Limb (tissue), 2 donors: Measurements from ENCODE around the gene HAT1.
"Not testable (repeated sequence)": the region's sequence is repeated elsewhere in the genome, so short reads cannot be mapped to it uniquely, and the experiment has no call there.

Experiments
- DNase-seq, 2 donors: peaks; one replicate each; pipeline ENCODE4 v3.0.0-alpha.2; 2016; ENCODE audit errors: extremely low spot score in 2 of 2

HAT1 gene

DNA sequence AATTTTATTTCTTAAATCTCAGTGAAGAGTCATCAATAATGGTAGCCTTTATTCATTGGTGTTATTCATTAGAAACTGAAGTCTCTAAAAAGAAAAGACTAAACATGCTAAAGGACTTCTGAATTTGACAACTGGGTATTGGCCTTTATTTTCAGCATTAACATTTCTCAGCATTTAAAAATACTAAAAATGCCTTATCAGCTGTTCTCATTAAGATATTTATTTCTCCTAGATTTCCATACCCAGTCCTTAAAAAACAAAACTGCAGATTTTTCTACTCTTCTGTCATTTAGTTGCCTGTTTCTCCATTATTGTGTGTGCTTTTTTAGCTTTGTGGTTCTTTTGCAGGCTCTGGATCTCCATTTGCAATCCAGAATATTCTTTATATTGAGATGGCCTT is 46.2 kb downstream of the HAT1 start:
- no peak for DNase-seq

DNA sequence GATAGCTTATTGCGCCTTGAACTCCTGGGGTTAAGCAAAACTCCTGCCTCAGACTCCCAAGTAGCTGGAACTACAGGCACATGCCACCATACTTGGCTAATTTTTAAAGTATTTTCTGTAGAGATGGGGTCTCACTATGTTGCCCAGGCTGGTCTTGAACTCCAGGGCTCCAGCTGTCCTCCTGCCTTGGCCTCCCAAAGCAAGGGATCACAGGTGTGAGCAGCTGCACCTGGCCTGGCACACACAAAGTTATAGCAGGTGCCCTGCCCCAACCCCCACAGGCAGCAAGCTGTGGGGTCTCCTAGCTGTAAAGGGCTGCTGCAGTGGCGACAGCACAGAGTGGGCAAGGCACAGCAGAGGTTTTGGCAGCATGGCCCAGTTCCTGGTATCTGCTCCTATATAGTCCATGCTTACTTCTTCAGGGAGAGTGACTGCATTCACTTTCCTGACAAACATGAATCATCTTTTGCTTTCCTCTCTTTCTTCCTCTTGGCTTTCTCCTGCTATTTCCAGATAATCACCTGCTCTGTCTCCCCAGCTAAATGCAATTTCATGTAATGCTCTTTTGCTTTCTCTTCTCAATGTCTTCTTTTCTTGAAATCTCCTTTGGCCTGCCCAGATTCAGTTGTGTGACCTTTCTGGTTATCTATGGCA is 50.2 kb downstream of the HAT1 start:
- DNase-seq = no peak

DNA sequence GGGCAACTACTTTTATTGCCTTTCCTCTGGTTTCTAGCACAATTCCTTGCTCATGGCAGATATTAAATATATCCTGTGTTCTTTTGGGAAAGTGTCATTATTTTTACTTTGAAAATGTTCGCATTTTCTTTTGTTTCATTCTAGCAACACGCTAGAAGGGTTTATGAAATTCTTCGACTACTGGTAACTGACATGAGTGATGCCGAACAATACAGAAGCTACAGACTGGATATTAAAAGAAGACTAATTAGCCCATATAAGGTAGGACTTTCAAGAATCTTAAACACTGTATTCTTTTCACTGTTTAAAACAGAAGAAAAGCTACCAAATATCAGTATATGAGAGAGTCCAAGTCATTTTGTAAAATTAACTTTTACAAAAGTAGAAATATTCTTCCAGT is 56.8 kb downstream of the HAT1 start:
- no peak for DNase-seq

DNA sequence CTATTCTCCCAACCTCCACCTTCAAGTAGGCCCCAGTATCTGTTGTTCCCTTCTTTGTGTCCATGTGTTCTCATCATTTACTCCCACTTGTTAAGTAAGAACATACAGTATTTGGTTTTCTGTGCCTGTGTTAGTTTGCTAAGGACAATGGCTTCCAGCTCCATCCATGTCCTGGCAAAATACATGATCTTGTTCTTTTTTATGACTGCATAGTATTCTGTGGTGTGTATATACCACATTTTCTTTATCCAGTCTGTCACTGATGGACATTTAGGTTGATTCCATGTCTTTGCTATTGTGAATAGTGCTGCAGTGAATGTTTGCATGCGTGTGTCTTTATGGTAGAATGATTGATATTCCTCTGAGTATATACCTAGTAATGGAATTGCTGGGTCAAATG is 61.7 kb downstream of the HAT1 start:
- DNase-seq = not testable (repeated sequence)

DNA sequence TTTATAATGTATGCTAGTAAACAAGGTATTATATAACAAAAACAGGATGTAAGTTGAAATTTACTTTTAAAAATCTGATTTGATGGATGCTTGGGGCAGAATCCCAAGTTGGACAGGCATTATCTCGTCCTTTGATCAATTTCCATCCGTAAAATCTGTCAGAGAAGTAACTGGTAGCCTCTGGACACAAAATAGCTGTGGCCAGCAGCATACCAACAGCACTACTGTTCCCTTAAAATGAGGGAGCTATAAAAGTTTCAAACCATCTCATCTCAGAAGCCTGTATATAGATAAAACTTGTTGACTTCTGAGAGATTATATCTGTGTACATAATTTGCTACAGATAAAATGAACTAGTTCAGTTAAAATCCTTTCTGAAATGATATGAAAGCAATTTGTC is 62.8 kb downstream of the HAT1 start:
- DNase-seq = no peak

DNA sequence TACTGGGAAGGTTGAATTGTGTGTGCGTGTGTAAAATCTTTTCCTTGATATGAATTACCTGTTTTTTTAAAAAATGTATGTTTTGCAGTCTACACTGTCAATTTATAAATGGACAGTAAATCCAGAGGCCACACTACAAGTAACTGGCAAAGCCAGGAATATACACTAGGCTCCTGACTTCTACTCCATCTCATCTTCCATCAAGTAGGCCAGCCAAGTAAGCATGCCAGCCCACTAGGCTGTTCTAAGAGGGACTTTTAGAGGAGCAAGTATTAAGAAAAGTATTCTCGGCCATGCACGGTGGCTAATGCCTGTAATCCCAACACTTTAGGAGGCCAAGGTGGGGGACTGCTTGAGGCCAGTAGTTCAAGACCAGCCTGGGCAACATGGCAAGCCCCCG is 64.5 kb downstream of the HAT1 start:
- no peak for DNase-seq

DNA sequence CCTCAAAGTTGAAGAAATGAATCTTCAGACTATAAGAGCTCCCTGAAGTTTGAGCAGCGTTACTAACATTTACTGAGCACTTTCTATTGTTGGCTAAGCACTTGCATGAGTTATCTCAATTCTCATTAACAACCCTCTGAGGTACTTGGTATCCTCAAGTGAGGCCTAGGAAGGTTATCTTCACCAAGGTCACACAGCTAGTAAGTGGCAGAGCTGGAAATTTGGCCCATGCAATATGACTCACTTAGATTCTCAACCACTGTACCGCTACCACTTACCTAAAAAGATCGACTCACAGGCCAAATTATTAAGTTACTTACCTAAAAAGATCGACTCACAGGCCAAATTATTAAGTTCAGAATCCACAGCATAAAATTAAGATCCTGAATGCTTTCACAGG is 68.8 kb downstream of the HAT1 start:
- DNase-seq = no peak

DNA sequence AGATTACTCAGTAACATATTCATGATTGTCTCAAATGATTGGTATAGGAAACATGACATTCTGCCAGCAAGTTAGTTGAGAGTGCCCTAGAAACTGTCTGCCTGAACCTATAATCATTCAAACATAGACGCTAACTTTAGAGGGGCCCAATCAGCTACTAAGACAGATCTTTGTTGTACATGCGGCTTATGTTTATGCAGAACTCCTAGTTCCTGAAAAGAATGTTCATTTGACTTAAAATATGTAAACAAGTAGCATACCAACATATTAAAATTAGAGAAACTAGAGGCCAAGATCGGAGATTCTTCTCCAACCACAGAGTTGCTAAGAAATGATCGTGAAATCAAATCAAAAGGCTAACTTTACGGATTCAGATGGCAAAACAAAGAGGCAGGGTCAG is 73.3 kb downstream of the HAT1 start:
- no peak for DNase-seq

DNA sequence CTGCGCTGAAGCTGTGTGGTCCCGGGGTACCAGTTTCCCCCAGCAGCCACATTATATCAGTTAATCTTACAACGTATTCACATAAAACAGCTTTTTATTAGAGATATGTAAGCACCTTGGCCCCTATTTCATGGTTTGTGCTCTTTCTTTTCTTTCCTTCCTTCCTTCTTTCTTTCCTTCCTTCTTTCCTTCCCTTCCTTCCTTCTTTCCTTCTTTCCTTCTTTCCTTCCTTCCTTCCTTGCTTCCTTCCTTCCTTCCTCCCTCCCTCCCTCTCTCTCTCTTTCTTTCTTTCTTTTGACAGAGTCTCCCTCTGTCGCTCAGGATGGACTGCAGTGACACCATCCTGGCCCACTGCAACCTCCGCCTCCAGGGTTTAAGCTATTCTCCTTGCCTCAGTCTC is 73.8 kb downstream of the HAT1 start:
- DNase-seq = no peak

DNA sequence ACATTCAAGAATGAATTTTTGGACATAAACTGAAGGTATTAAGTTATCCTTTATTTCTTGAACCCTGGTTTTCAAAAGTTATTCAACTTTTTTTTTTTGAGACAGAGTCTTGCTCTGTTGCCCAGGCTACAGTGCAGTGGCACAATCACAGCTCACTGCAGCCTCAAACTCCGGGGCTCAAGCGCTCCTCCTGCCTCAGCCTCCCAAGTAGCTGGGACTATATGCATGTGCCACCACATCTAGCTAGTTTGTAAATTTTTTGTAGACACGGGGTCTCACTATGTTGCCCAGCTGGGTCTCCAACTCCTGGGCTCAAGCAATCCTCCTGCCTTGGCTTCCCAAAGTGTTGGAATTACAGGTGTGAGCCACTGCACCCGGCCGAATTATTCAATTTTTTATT is 74.8 kb downstream of the HAT1 start:
- not testable (repeated sequence) for DNase-seq

DNA sequence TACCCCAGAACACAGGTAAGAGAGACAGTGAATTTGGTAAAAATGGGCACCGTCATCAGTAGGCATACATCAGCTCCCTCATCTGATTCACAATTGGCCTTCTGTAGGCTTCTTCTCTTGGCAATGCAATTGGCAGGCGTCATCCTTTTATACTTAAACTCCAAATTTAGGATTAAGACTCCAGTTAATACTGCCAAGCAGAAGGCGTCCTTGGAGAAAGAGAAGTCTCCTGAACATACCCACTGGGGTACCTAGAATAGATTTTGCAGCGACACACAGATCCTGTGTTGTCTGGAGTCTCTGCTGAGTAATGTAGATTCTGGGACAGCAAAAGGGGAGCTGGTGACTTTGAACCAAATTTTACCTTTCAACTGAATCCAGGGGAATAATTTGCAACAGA is 76.9 kb downstream of the HAT1 start:
- DNase-seq = no peak

DNA sequence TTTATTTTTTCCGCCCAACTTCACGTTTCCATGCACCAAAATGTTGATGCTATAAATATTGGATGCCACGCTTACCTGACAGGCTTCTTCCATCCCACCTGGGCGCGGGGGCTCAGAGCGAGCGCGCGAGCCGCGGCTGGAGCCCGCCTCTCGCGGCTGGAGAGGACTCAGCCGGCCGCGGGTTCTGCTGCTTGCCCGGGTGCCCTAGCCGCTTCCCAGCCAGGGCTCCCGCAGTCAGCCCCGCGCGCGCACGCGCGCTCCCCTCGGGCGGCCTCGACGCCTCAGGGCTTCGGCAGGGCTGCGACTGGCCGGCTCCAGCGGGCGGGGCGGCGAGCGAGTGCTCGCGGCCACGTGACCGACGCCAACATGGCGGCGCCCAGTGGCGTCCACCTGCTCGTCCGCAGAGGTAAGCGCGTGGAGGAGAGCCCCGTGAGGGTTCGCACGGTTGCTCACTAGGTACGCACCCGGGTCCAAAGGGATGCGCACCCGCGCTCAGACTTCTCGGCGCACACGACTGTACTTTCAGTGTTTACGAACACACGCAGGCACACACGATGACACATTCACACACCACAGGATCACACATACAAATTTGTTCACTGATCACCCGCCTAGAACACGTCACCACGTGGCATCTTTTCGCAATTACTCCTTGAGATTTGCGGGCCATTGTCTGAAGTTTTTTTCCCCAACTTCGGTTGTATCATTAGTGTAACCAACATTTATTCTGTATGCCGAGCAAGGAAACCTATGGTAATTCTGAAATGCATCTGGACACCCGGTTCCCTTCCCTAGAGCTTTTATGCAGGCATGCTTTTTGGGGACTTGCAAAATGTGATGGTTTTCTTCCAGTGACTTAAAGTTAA is 77.6 kb downstream of the HAT1 start, which contains the start of gene METAP1D:
Gene METAP1D, plus strand, starts transcription at position 350 of the 866 bp plus-strand sequence. Its CDS starts 17 bp downstream, at position 367.
- peak; percentile 89 to 94 for DNase-seq

DNA sequence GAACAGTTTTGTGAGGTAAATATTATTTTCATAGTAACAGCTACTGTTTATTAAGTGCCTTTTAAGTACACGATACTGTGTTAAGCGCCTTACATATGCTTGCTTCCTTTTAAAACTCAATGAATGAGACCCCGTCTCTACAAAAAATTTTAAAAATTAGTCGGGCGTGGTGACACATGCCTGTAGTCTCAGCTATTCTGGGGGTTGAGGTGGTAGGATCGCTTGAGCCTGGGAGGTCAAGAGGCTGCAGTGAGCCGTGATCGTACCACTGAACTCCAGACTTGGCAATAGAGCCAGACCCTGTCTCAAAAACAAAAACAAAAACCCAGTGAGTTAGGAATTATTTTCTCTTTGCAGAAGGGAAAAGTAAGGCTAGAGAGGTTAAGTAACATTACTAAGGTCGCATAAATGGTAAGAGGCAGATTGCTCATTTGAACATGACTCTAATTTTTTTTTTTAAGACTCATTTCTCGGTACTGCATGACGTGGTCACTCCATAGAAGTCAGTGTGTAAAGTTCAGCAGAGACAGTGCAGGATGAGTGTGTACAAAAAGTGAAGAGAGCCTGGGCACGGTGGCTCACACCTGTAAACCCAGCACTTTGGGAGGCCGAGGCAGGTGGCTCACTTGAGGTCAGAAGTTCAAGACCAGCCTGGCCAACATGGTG is 78.6 kb downstream of the HAT1 start:
- DNase-seq = no peak

DNA sequence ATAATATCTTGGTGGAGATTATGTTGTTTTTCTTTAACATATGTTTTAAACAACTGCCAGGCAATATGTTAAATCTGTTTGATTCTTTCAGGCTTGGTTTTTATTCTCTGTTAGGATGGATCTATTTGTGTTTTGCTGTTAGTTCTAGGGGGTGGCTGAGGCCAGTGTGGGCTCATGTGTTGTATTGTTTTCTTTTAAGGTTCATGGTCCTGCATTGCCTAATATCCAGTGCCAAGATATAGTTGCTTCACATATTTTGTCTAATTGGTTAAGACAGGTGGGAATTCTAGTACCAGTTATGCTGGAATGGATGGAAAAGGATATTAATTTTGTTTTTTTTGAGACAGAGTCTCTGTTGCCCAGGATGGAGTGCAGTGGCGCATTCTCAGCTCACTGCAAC is 85.1 kb downstream of the HAT1 start:
- no peak for DNase-seq

DNA sequence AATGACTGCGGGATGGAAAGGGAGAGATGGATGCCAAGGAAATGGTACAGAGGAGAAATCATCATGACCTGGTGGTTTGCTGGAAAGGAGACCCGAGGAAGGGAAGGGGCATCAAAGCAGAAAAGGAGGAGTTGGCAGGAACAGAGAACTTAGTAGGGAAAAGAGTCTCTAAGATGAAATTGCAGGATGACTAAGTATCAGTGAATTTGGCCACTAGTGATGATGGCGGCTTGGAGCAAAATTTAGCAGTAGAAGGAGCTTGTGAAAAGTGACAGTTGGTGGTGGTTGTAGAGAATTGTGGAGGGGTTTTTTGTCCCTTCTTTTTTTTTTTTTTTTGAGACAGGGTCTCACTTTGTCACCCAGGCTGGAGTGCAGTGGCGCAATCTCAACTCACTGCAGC is 87.6 kb downstream of the HAT1 start:
- no peak for DNase-seq

DNA sequence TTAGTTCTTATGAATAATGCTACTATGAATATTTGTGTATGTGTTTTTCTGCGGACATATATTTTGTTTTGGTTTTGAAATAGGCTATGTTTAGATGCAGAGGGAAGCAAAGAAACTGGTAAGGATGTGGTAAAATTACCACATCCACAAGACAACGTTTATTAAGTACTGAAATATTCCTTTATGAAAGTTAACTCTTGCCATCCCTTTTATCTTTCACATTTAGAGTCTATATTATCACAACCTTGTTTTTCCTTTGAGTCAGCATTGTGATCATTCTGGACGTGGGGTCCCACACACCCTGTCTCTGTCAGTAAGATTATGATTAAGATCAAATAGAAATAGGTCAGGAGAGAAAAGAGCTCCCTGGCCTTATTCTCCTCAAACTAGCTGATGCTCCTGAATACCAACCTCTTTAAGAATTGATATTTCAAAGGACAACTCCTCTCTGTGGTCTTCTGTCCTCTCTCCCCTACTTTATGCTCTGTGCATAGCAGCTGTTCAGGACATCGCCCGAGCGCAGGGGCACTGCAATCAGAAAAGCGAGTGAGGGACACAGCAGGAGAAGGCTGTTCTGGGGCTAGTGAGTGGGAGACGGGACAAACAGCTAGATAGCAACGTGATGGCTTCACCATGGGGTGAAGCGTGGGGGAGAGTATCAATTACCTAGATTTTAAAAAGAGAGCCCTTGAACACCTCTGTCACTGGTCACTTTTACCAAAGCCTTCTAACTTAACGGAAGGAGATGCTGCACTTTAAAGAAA is 89.7 kb downstream of the HAT1 start:
- DNase-seq = no peak

DNA sequence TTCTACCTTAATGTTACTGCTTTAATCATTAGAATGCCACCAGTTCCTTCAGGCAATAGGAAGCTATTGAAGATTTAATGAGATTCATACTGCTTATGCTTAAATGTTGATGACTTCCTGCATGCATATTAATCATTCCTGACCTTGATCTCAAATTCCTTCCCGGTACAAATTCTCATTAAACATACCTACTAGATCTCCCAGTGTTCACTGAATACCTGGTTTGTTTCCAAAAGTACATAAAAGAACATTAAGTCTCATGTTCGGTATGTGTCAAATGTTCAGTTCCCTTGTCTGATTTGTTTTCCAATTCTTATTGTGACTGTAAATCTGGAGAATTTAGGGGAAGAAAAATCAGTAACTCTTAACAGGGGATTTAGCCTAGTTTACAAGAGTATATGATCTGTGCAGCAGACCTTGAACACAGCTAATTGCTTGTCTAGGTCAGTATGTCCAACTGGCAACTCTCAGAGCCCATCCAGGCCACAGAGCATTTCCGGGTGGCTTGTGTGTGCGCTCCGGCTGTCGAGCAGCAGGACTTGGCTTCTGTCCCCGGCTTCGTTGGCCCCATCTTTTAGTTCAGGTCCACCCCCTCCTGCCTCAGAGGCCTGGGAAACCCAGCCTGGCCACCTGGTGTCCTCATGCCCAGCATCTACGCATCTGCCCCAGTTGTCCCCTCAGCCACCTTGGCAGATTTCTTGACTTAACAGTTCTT is 90.6 kb downstream of the HAT1 start:
- no peak for DNase-seq

DNA sequence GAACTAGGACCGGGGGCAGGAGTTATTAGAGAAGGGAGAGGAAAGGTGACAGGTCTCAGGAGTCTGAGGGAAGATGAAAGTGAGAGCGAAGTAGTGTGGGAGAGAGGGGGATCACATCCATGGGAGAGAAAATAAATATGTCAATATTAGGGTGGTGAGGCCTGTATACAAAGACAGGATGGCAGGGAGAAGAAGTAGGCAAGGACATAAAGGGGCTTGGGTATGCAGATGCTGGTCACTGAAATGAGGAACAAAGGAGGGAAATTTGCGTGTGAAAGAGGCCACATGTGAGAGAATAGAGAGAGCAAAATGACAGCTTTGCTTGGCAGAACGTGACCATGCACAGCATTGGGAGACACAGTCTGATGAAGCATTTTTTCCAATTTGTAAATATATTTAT is 91.1 kb downstream of the HAT1 start:
- DNase-seq = no peak

DNA sequence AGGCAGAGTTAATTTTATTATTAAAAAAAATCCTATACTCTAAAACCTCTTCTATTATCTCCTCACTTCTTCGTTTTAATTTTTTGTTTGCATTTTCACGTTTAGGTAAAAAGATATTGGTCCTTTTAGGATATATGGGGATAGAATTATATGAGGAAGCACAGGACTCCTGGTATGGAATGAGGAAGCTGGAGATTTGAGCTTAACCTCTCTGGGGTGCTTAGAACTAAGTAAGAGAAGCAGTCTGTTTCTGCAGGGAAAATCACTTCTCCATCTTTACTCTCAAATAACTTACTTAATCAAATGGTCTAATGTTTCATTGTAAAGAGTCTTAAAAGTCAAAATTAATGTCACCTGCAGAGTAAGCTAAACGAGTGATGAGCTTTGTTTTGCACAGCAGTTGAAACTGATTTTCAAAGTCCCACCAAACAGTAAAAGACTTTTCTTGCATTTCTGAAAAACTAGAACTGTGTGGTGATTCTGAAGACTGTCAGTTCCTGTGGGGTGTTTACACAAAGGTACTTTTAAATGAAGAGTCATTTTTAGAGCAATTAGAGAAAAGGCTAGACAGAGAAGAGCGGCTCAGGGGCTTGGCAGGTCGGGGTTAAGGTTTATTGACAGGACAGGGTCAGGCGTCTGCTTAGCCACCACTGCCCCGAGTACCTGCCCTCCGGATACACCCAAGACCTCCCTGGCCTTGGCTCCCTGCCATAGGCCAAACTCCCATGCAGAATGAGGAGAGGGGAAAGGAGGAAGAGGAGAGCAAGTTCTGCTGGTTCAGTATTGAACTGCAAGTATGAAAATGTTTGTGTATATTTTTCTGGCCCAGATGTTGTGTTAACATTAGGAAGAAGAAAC is 99.0 kb downstream of the HAT1 start:
- no peak for DNase-seq

DNA sequence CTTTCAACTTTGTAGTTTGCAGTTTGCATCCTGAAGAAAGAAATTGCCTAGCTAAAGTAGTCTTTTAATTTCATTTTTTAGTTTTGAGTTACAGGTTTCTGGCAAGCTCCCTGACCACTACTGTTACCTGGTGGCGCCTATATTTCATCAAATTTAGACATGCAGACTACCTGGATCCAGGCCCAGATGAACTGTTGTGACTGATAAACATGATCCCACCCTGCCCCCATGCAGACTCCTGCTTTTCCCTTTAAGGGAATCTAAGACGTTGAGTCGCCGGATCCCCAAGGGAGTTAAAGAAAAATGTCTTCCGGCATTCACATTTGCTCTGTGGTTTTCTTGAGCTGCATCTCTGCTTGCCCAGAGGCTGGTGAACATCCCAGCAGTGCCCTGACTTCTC is 99.7 kb downstream of the HAT1 start:
- DNase-seq = no peak
